Measurements from ENCODE around the gene ADAMTS2. TPM values are rescaled to one million over a fixed set of nuclear protein-coding genes. Genes with fewer than 3 reads are reported as not detected.

The ADAMTS2 gene
- total RNA-seq, 1 experiment from 2014 or later, result not detected

GRCh38 chr5:179337796-179338676 lies 7.2 kb downstream of the ADAMTS2 start:
- ATAC-seq (no peak), DNase-seq (no peak)
- no peak overlapping the region for H3K4me3 ChIP-seq (ENCODE audit: low read length)
- CTCF ChIA-PET, result no interaction called here
- peaks cover 72% of the 10 kb centered on the region for H3K27me3 ChIP-seq (ENCODE audit: low read length)
- no peaks in the 10 kb centered on the region for H3K36me3 ChIP-seq (ENCODE audit: low read depth, low read length)
- intact Hi-C loops (cut with micrococcal nuclease), result no loop called here
- no peak overlapping the region for H2AFZ ChIP-seq (ENCODE audit: low read length)
- H3K9ac ChIP-seq (ENCODE audit: low read length), result no peak overlapping the region
- POLR2A ChIA-PET (ENCODE audit: unreplicated experiment), result no interaction called here
- H3K4me2 ChIP-seq (ENCODE audit: low read length), result no peak overlapping the region
- H3K79me2 ChIP-seq (ENCODE audit: low read length), result no peaks in the 10 kb centered on the region
- no TSS peak for BruUV-seq (replicated peaks)
- no peak overlapping the region for H3K27ac ChIP-seq (ENCODE audit: low read length)
- no peaks in the 10 kb centered on the region for H4K20me1 ChIP-seq (ENCODE audit: low read length)
- H3K9me3 ChIP-seq (ENCODE audit: low read length), result no peaks in the 10 kb centered on the region
- no peaks in the 10 kb centered on the region for H3K9me2 ChIP-seq (replicated peaks; ENCODE audit: low read length)
- H3K4me1 ChIP-seq (ENCODE audit: insufficient read depth, low read length), result no peaks in the 10 kb centered on the region
- no peaks in the 10 kb centered on the region for H3F3A ChIP-seq (ENCODE audit: low read length, unreplicated experiment)
- TF ChIP-seq EZH2phosphoT487 (IDR thresholded peaks at IDR 0.05; ENCODE audit: borderline replicate concordance, low read length), result no peak
- no peak for TF ChIP-seq CTCF (conservative IDR thresholded peaks at IDR 0.05; ENCODE audit: low read depth, low read length)
- TF ChIP-seq EZH2 (IDR thresholded peaks at IDR 0.05; ENCODE audit: low read length, unreplicated experiment), result no peak

GRCh38 chr5:179336871-179337795 lies 8.1 kb downstream of the ADAMTS2 start:
- no peaks in the 10 kb centered on the region for H3K9me2 ChIP-seq (replicated peaks; ENCODE audit: low read length)
- no peak overlapping the region for H3K4me2 ChIP-seq (ENCODE audit: low read length)
- no peaks in the 10 kb centered on the region for H3K36me3 ChIP-seq (ENCODE audit: low read depth, low read length)
- peaks cover 66% of the 10 kb centered on the region for H3K27me3 ChIP-seq (ENCODE audit: low read length)
- intact Hi-C loops (cut with micrococcal nuclease), result no loop called here
- H2AFZ ChIP-seq (ENCODE audit: low read length), result no peak overlapping the region
- BruUV-seq (replicated peaks), result no TSS peak
- ChIA-PET POLR2A (ENCODE audit: unreplicated experiment) (no interaction called here), CTCF (no interaction called here)
- no peak overlapping the region for H3K27ac ChIP-seq (ENCODE audit: low read length)
- no peaks in the 10 kb centered on the region for H3F3A ChIP-seq (ENCODE audit: low read length, unreplicated experiment)
- no peaks in the 10 kb centered on the region for H4K20me1 ChIP-seq (ENCODE audit: low read length)
- H3K4me1 ChIP-seq (ENCODE audit: insufficient read depth, low read length), result no peaks in the 10 kb centered on the region
- H3K79me2 ChIP-seq (ENCODE audit: low read length), result no peaks in the 10 kb centered on the region
- TF ChIP-seq CTCF (conservative IDR thresholded peaks at IDR 0.05; ENCODE audit: low read depth, low read length) (no peak), EZH2 (IDR thresholded peaks at IDR 0.05; ENCODE audit: low read length, unreplicated experiment) (no peak), EZH2phosphoT487 (IDR thresholded peaks at IDR 0.05; ENCODE audit: borderline replicate concordance, low read length) (no peak)
- ATAC-seq, result no peak
- no peak overlapping the region for H3K9ac ChIP-seq (ENCODE audit: low read length)
- no peak for DNase-seq
- no peak overlapping the region for H3K4me3 ChIP-seq (ENCODE audit: low read length)
- no peaks in the 10 kb centered on the region for H3K9me3 ChIP-seq (ENCODE audit: low read length)
